Measurements from ENCODE around the gene GRM7. TPM values are rescaled to one million over a fixed set of nuclear protein-coding genes. Genes with fewer than 3 reads are reported as not detected.

Gene GRM7
- polyA plus RNA-seq, 1 donor from 2014 or later: 23.8 TPM

DNA sequence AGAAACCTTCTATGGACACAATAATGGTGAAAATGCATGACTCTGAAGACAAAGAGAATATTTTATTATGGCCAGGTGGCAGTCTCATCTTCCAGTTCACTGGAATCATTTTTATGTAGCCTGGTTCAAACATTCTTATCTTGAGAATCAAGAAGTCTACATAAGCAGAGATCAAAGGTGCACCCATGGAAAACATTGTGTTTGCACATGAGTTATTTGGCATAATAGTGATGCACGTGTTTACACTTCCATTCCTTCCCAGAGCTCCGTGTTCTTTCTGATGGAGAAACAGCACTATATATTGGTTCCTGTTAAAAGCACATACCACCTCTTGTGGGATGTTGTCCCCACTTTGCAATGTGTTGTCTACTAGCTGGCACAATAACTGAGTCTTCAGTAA, 572.2 kb downstream of the GRM7 start:
- Histone ChIP-seq H3K4me3 (ENCODE audit: low read length) (no peak overlapping the region), H3K27me3 (ENCODE audit: insufficient read depth, low read depth, low read length) (no peaks in the 10 kb centered on the region), H2AFZ (ENCODE audit: low read depth, low read length) (no peak overlapping the region), H3K27ac (ENCODE audit: low read length) (no peak overlapping the region), H3K9me3 (ENCODE audit: low read length) (peaks cover 7% of the 10 kb centered on the region), H3K79me2 (replicated peaks; ENCODE audit: insufficient read depth, low read length) (no peaks in the 10 kb centered on the region), H3K36me3 (ENCODE audit: insufficient read depth, low read length) (no peaks in the 10 kb centered on the region), H3K9me2 (ENCODE audit: insufficient read depth, low read length) (no peaks in the 10 kb centered on the region), H3K9ac (ENCODE audit: low read length) (no peak overlapping the region), H3K4me2 (ENCODE audit: low read length) (no peak overlapping the region), H3F3A (ENCODE audit: insufficient read depth, low read length, poor library complexity, severe bottlenecking) (no peaks in the 10 kb centered on the region), H4K20me1 (ENCODE audit: insufficient read depth) (no peaks in the 10 kb centered on the region)
- TF ChIP-seq, protein P1, sequence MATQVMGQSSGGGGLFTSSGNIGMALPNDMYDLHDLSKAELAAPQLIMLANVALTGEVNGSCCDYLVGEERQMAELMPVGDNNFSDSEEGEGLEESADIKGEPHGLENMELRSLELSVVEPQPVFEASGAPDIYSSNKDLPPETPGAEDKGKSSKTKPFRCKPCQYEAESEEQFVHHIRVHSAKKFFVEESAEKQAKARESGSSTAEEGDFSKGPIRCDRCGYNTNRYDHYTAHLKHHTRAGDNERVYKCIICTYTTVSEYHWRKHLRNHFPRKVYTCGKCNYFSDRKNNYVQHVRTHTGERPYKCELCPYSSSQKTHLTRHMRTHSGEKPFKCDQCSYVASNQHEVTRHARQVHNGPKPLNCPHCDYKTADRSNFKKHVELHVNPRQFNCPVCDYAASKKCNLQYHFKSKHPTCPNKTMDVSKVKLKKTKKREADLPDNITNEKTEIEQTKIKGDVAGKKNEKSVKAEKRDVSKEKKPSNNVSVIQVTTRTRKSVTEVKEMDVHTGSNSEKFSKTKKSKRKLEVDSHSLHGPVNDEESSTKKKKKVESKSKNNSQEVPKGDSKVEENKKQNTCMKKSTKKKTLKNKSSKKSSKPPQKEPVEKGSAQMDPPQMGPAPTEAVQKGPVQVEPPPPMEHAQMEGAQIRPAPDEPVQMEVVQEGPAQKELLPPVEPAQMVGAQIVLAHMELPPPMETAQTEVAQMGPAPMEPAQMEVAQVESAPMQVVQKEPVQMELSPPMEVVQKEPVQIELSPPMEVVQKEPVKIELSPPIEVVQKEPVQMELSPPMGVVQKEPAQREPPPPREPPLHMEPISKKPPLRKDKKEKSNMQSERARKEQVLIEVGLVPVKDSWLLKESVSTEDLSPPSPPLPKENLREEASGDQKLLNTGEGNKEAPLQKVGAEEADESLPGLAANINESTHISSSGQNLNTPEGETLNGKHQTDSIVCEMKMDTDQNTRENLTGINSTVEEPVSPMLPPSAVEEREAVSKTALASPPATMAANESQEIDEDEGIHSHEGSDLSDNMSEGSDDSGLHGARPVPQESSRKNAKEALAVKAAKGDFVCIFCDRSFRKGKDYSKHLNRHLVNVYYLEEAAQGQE (IDR thresholded peaks at IDR 0.05; ENCODE audit: borderline replicate concordance): no peak
- TF ChIP-seq RAD21 (conservative IDR thresholded peaks at IDR 0.05) (no peak), TAF1 (IDR thresholded peaks at IDR 0.05; ENCODE audit: low read depth) (no peak), EP300 (conservative IDR thresholded peaks at IDR 0.05; ENCODE audit: poor library complexity, severe bottlenecking) (no peak), SMC3 (conservative IDR thresholded peaks at IDR 0.05; ENCODE audit: poor library complexity) (no peak), MXI1 (conservative IDR thresholded peaks at IDR 0.05; ENCODE audit: poor library complexity, severe bottlenecking) (no peak), EZH2 (IDR thresholded peaks at IDR 0.05; ENCODE audit: borderline replicate concordance, insufficient read depth, low read length, poor library complexity, severe bottlenecking) (no peak), POLR2AphosphoS5 (IDR thresholded peaks at IDR 0.05) (no peak)
- TF ChIP-seq, protein P2, sequence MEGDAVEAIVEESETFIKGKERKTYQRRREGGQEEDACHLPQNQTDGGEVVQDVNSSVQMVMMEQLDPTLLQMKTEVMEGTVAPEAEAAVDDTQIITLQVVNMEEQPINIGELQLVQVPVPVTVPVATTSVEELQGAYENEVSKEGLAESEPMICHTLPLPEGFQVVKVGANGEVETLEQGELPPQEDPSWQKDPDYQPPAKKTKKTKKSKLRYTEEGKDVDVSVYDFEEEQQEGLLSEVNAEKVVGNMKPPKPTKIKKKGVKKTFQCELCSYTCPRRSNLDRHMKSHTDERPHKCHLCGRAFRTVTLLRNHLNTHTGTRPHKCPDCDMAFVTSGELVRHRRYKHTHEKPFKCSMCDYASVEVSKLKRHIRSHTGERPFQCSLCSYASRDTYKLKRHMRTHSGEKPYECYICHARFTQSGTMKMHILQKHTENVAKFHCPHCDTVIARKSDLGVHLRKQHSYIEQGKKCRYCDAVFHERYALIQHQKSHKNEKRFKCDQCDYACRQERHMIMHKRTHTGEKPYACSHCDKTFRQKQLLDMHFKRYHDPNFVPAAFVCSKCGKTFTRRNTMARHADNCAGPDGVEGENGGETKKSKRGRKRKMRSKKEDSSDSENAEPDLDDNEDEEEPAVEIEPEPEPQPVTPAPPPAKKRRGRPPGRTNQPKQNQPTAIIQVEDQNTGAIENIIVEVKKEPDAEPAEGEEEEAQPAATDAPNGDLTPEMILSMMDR (IDR thresholded peaks at IDR 0.05; ENCODE audit: poor library complexity, severe bottlenecking): no peak

DNA sequence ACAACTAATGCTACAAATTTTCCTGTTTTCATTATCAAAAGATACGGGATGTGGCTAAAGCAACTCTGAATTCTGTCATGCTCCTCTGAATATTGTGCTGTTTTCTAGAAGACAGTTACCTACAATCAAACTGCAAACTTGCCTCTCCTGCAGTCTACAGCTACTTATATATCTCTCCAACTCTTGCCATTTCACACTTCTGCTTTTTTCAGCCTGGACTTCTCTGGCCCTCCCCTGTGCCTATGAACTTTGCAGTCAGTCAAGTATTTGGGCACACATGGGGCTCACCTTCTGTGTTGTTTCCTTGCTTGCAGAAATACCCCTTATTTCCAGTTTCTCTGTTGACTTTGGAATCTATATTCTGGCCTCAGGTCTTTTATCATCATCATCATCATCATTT, 575.6 kb downstream of the GRM7 start:
- Histone ChIP-seq H3K36me3 (ENCODE audit: insufficient read depth, low read length) (no peaks in the 10 kb centered on the region), H3K79me2 (replicated peaks; ENCODE audit: insufficient read depth, low read length) (no peaks in the 10 kb centered on the region), H3K27me3 (ENCODE audit: insufficient read depth, low read depth, low read length) (no peaks in the 10 kb centered on the region), H3K4me3 (ENCODE audit: low read length) (no peak overlapping the region), H3K9ac (ENCODE audit: low read length) (no peak overlapping the region), H2AFZ (ENCODE audit: low read depth, low read length) (no peak overlapping the region), H3F3A (ENCODE audit: insufficient read depth, low read length, poor library complexity, severe bottlenecking) (no peaks in the 10 kb centered on the region), H3K9me3 (ENCODE audit: low read length) (peaks cover 7% of the 10 kb centered on the region), H3K9me2 (ENCODE audit: insufficient read depth, low read length) (no peaks in the 10 kb centered on the region), H3K4me2 (ENCODE audit: low read length) (no peak overlapping the region), H4K20me1 (ENCODE audit: insufficient read depth) (no peaks in the 10 kb centered on the region), H3K27ac (ENCODE audit: low read length) (no peak overlapping the region)
- TF ChIP-seq, protein P1 (IDR thresholded peaks at IDR 0.05; ENCODE audit: borderline replicate concordance): no peak
- TF ChIP-seq MXI1 (conservative IDR thresholded peaks at IDR 0.05; ENCODE audit: poor library complexity, severe bottlenecking) (no peak), SMC3 (conservative IDR thresholded peaks at IDR 0.05; ENCODE audit: poor library complexity) (no peak), EZH2 (IDR thresholded peaks at IDR 0.05; ENCODE audit: borderline replicate concordance, insufficient read depth, low read length, poor library complexity, severe bottlenecking) (no peak), POLR2AphosphoS5 (IDR thresholded peaks at IDR 0.05) (no peak)
